Endothelial cell of umbilical vein (primary cell): ENCODE measurements around the gene NCOA6. TPM values are rescaled to one million over a fixed set of nuclear protein-coding genes. Genes with fewer than 3 reads are reported as not detected.

ENCODE experiments used
- BruUV-seq: library from RNA; stranded (reverse); fragments of 400-500 nt; replicated peaks from 2 replicates; lab custom pipeline; 2021; lab: Mats Ljungman, UMichigan
- CTCF ChIA-PET: fragments of 300-600, 350-600 bp; sonication (Branson Sonifier 250); formaldehyde crosslinking; loops from one replicate; lab custom pipeline; 2021; ENCODE audit warnings: antibody characterized with exemption, inconsistent platforms; lab: Charles Lee
- POLR2A ChIA-PET: fragments of 300-600, 350-600 bp; sonication (Branson Sonifier 250); formaldehyde crosslinking; loops from one replicate; lab custom pipeline; 2021; ENCODE audit warnings: antibody characterized with exemption, inconsistent platforms; lab: Charles Lee
- DNase-seq: peaks from one replicate; pipeline ENCODE4 v3.0.0-alpha.2; 2011; ENCODE audit warnings: low read depth, low spot score
- FAIRE-seq: peaks from 2 replicates; lab custom pipeline; 2011; peaks lifted over from hg19 to GRCh38; lab: Jason Lieb, UNC
- H2AFZ ChIP-seq: 2 replicates; pipeline ENCODE4 v1.6.0; 2012; ENCODE audit warnings: low read depth, low read length, control low read depth, inconsistent platforms
- H3K27ac ChIP-seq: 2 replicates; pipeline ENCODE4 v1.5.1; 2011; ENCODE audit warnings: low read depth, mild to moderate bottlenecking, control low read depth, low read length, moderate library complexity; ENCODE audit not compliant: insufficient read depth
- H3K27me3 ChIP-seq, 2 experiments: 2 replicates each; pipeline versions ENCODE4 v1.6.0 to v1.6.1; 2011; ENCODE audit warnings: low read length in 2 of 2, mixed read lengths in 1 of 2; ENCODE audit not compliant: control insufficient read depth in 2 of 2, insufficient read depth in 2 of 2
- H3K36me3 ChIP-seq, 2 experiments: 2 replicates in 1 of 2; 3 replicates in 1 of 2; pipeline ENCODE4 v1.5.1; 2011; ENCODE audit warnings: low read length in 2 of 2, mild to moderate bottlenecking in 1 of 2, moderate library complexity in 1 of 2; ENCODE audit not compliant: control insufficient read depth in 2 of 2, insufficient read depth in 2 of 2; ENCODE audit errors: extremely low read depth in 1 of 2
- H3K4me1 ChIP-seq: 3 replicates; pipeline ENCODE4 v1.5.1; 2011; ENCODE audit warnings: mild to moderate bottlenecking, low read length; ENCODE audit not compliant: control insufficient read depth, insufficient read depth; ENCODE audit errors: extremely low read depth
- H3K4me2 ChIP-seq: 2 replicates; pipeline ENCODE4 v1.6.1; 2011; ENCODE audit warnings: low read length, control low read depth, mixed read lengths; ENCODE audit not compliant: insufficient read depth
- H3K4me3 ChIP-seq, 3 experiments: fragments of 200-600 bp in 1 of 3; sonication (generic), shearing (Covaris generic) in 1 of 3; replicated peaks in 1 of 3; 2 replicates each; pipeline ENCODE4 v1.5.1; 2011 to 2016; ENCODE audit warnings: control low read depth in 3 of 3, low read length in 3 of 3, mild to moderate bottlenecking in 2 of 3, inconsistent platforms in 1 of 3, low read depth in 1 of 3, moderate library complexity in 1 of 3; ENCODE audit not compliant: insufficient read depth in 1 of 3
- H3K79me2 ChIP-seq: 2 replicates; pipeline ENCODE4 v1.6.0; 2012; ENCODE audit warnings: low read length, inconsistent platforms; ENCODE audit not compliant: control insufficient read depth, insufficient read depth
- H3K9ac ChIP-seq: replicated peaks from 2 replicates; pipeline ENCODE3; 2011; ENCODE audit warnings: low read length, control low read depth; ENCODE audit not compliant: insufficient read depth; ENCODE audit errors: extremely low read depth
- H3K9me1 ChIP-seq: replicated peaks from 3 replicates; pipeline ENCODE4 v1.6.0; 2011; ENCODE audit warnings: mild to moderate bottlenecking, low read length; ENCODE audit not compliant: control insufficient read depth, insufficient read depth; ENCODE audit errors: extremely low read depth
- H3K9me3 ChIP-seq: replicated peaks from 2 replicates; pipeline ENCODE4 v1.5.1; 2012; ENCODE audit warnings: low read length, inconsistent platforms; ENCODE audit not compliant: control insufficient read depth, insufficient read depth
- H4K20me1 ChIP-seq: replicated peaks from 2 replicates; pipeline ENCODE3; 2011; ENCODE audit warnings: mild to moderate bottlenecking, low read length; ENCODE audit not compliant: control insufficient read depth, insufficient read depth; ENCODE audit errors: extremely low read depth
- CTCF ChIP-seq, 2 donors: IDR thresholded peaks; 1 replicate in 1 of 2; 2 replicates in 1 of 2; pipeline ENCODE4 v1.5.1; 2011; ENCODE audit warnings: low read length in 2 of 2, mild to moderate bottlenecking in 2 of 2, moderate library complexity in 2 of 2, control low read depth in 1 of 2, inconsistent platforms in 1 of 2, low read depth in 1 of 2; ENCODE audit not compliant: insufficient read depth in 1 of 2; ENCODE audit errors: extremely low read depth in 1 of 2
- EZH2 ChIP-seq: IDR thresholded peaks from 2 replicates; pipeline ENCODE4 v1.6.1; 2012; ENCODE audit warnings: borderline replicate concordance, low read depth, mild to moderate bottlenecking, moderate library complexity, low read length, inconsistent platforms; ENCODE audit not compliant: severe bottlenecking
- FOS ChIP-seq: IDR thresholded peaks from 2 replicates; pipeline ENCODE4 v1.6.1; 2011; ENCODE audit warnings: mild to moderate bottlenecking, low read length, moderate library complexity, borderline replicate concordance; ENCODE audit not compliant: insufficient read depth
- GATA2 ChIP-seq: IDR thresholded peaks from 2 replicates; pipeline ENCODE4 v1.7.0; 2011; ENCODE audit warnings: low read depth, mild to moderate bottlenecking, moderate library complexity, mixed read lengths, low read length; ENCODE audit not compliant: insufficient read length, insufficient read depth
- JUN ChIP-seq: IDR thresholded peaks from 2 replicates; pipeline ENCODE4 v1.6.1; 2011; ENCODE audit warnings: borderline replicate concordance, low read depth; ENCODE audit not compliant: insufficient read length, insufficient read depth
- MAX ChIP-seq: IDR thresholded peaks from 2 replicates; pipeline ENCODE4 v1.6.1; 2011; ENCODE audit not compliant: insufficient read depth, insufficient read length
- MYC ChIP-seq: IDR thresholded peaks from one replicate; pipeline ENCODE4 v1.6.1; 2011; ENCODE audit warnings: mild to moderate bottlenecking, low read depth, low read length
- POLR2A ChIP-seq: IDR thresholded peaks from 2 replicates; pipeline ENCODE4 v1.6.1; 2012; ENCODE audit warnings: low read depth, mild to moderate bottlenecking, control low read depth, low read length
- POLR2AphosphoS5 ChIP-seq: IDR thresholded peaks from 2 replicates; pipeline ENCODE4 v1.6.1; 2012; ENCODE audit warnings: low read depth, mild to moderate bottlenecking, control low read depth, low read length, moderate library complexity; ENCODE audit not compliant: insufficient read depth
- dilution Hi-C: fragments of 300-500 bp; cut with MboI; formaldehyde crosslinking; loops from one replicate; pipeline ENCODE4 v1.15.0; 2019; ENCODE audit warnings: low sequenced_read_pairs; ENCODE audit not compliant: extremely low pct_ligation_motif_present
- intact Hi-C: fragments of 100-400 bp; cut with micrococcal nuclease; formaldehyde crosslinking; loops from one replicate; pipeline ENCODE4 v1.10.0; 2022
- polyA plus RNA-seq, 4 experiments: library from polyadenylated mRNA; depleted of rRNA in 3 of 4; stranded (reverse) in 3 of 4; unstranded in 1 of 4; fragments of >200 nt; gene quantifications; 2 replicates each; pipeline versions ENCODE4 v1.2.1 to v1.2.3, GENCODE V29; 2011 to 2012; ENCODE audit warnings: missing spikeins in 1 of 4
- total RNA-seq: library from RNA; stranded (reverse); gene quantifications from 2 replicates; pipeline ENCODE4 v1.2.3, GENCODE V29; 2021

The NCOA6 gene
- total and polyA plus RNA-seq, 2 donors (not counting 3 experiments of a cell fraction or from before 2014, with no cell fraction given), result 16.9 to 26.7 TPM

- FAIRE-seq (no peak), DNase-seq (no peak)
- dilution Hi-C loops, result no loop called here
- H3K4me3 ChIP-seq, result peak overlapping the region; percentile 74 to 86 (median 79)
- no peaks in the 10 kb centered on the region for H4K20me1 ChIP-seq
- H3K4me2 ChIP-seq, result peak overlapping the region; percentile 83
- no peaks in the 10 kb centered on the region for H3K36me3 ChIP-seq
- intact Hi-C loops, result no loop called here
- H3K9me1 ChIP-seq, result no peaks in the 10 kb centered on the region
- TF ChIP-seq JUN (no peak), POLR2A (peak; percentile 27)
- peak overlapping the region; percentile 62 for H3K9ac ChIP-seq
- ChIA-PET POLR2A (interaction anchor here (0.7 kb wide), 1 partner anchor 362 kb away, joined by 4 read pairs; no protein-coding TSS in a partner anchor), CTCF (interaction anchor here (0.9 to 1.4 kb wide), 3 partner anchors 28 to 93 kb away, joined by 3 to 7 read pairs (median 3); partner anchors contain the start of gene TP53INP2)
- peaks cover 5% of the 10 kb centered on the region for H3K79me2 ChIP-seq
- peak overlapping the region; percentile 93 for H2AFZ ChIP-seq
- H3K4me1 ChIP-seq, result peaks cover 4% of the 10 kb centered on the region
- no peaks in the 10 kb centered on the region for H3K9me3 ChIP-seq
- no peak overlapping the region for H3K27ac ChIP-seq
- H3K27me3 ChIP-seq, result no peaks in the 10 kb centered on the region
- BruUV-seq, result no TSS peak
Observed at GRCh38 chr20:34675993-34676641, 149.3 kb downstream of the NCOA6 start.

- intact Hi-C loops, result no loop called here
Observed at GRCh38 chr20:34675561-34675960, 149.9 kb downstream of the NCOA6 start.

More at GRCh38 chr20:34675561-34675960, 149.9 kb downstream of the NCOA6 start:
- dilution Hi-C loops, result no loop called here
- no peaks in the 10 kb centered on the region for H3K36me3 ChIP-seq
- FAIRE-seq (no peak), DNase-seq (no peak)
- H3K4me2 ChIP-seq, result peak overlapping the region; percentile 83
- no peaks in the 10 kb centered on the region for H4K20me1 ChIP-seq
- TF ChIP-seq FOS (no peak), POLR2A (no peak), MAX (no peak), EZH2 (no peak), JUN (no peak), POLR2AphosphoS5 (no peak), CTCF (IDR thresholded peaks at IDR 0.05; ENCODE audit: extremely low read depth in 1 of 2, insufficient read depth in 1 of 2, low read depth in 1 of 2, low read length in 2 of 2) (no peak), GATA2 (no peak), MYC (no peak)
- H3K9ac ChIP-seq, result no peak overlapping the region
- H3K4me3 ChIP-seq, result no peak overlapping the region
- H3K79me2 ChIP-seq, result peaks cover 5% of the 10 kb centered on the region
- no peaks in the 10 kb centered on the region for H3K9me1 ChIP-seq
- H3K27me3 ChIP-seq, result no peaks in the 10 kb centered on the region
- H3K9me3 ChIP-seq, result no peaks in the 10 kb centered on the region
- no peak overlapping the region for H2AFZ ChIP-seq
- no peak overlapping the region for H3K27ac ChIP-seq
- H3K4me1 ChIP-seq, result peaks cover 4% of the 10 kb centered on the region
- ChIA-PET CTCF (interaction anchor here (0.9 to 1.1 kb wide), 2 partner anchors 34 to 92 kb away, joined by 3 read pairs; no protein-coding TSS in a partner anchor), POLR2A (no interaction called here)
- BruUV-seq, result TSS peak; percentile 41
